Fibroblast of skin of right biceps (primary cell): ENCODE measurements around the gene ATP13A4.

Experiments
- DNase-seq: peaks from one replicate; pipeline ENCODE4 v3.0.0-alpha.2; 2013

The ATP13A4 gene

GRCh38 chr3:193489949-193490348, 64.7 kb downstream of the ATP13A4 start:
- no peak for DNase-seq

GRCh38 chr3:193488741-193489140, 66.0 kb downstream of the ATP13A4 start:
- no peak for DNase-seq

- no peak for DNase-seq
Observed at GRCh38 chr3:193483988-193484539, 70.6 kb downstream of the ATP13A4 start.

- DNase-seq, result no peak
Observed at GRCh38 chr3:193481436-193481835, 73.3 kb downstream of the ATP13A4 start.

- DNase-seq, result no peak
Observed at GRCh38 chr3:193474446-193474845, 80.2 kb downstream of the ATP13A4 start.

- no peak for DNase-seq
Observed at GRCh38 chr3:193470710-193471109, 84.0 kb downstream of the ATP13A4 start.

- no peak for DNase-seq
Observed at GRCh38 chr3:193465992-193466608, 88.6 kb downstream of the ATP13A4 start.

GRCh38 chr3:193464889-193465288, 89.8 kb downstream of the ATP13A4 start:
- DNase-seq, result no peak

- DNase-seq, result no peak
Observed at GRCh38 chr3:193457526-193457925, 97.2 kb downstream of the ATP13A4 start.

GRCh38 chr3:193452338-193452737, 102.4 kb downstream of the ATP13A4 start:
- DNase-seq, result no peak

- DNase-seq, result no peak
Observed at GRCh38 chr3:193451902-193452301, 102.8 kb downstream of the ATP13A4 start.

- no peak for DNase-seq
Observed at GRCh38 chr3:193446965-193447602, 107.6 kb downstream of the ATP13A4 start.

GRCh38 chr3:193439423-193439822, 115.3 kb downstream of the ATP13A4 start:
- no peak for DNase-seq

GRCh38 chr3:193418576-193419373, 135.9 kb downstream of the ATP13A4 start:
- no peak for DNase-seq

GRCh38 chr3:193416629-193417028, 138.1 kb downstream of the ATP13A4 start:
- DNase-seq, result no peak

GRCh38 chr3:193407688-193408087, 147.0 kb downstream of the ATP13A4 start:
- no peak for DNase-seq

- no peak for DNase-seq
Observed at GRCh38 chr3:193407112-193407511, 147.6 kb downstream of the ATP13A4 start.

- no peak for DNase-seq
Observed at GRCh38 chr3:193403307-193403706, 151.4 kb downstream of the ATP13A4 start.

GRCh38 chr3:193400304-193400703, 154.4 kb downstream of the ATP13A4 start:
- DNase-seq, result no peak

GRCh38 chr3:193396451-193397244, 158.0 kb downstream of the ATP13A4 start:
- DNase-seq, result no peak

GRCh38 chr3:193391902-193392301, 162.8 kb downstream of the ATP13A4 start:
- DNase-seq, result peak; percentile 10

- DNase-seq, result no peak
Observed at GRCh38 chr3:193389335-193389734, 165.4 kb downstream of the ATP13A4 start.

- DNase-seq, result no peak
Observed at GRCh38 chr3:193388361-193388760, 166.3 kb downstream of the ATP13A4 start.
